ENCODE results near the gene B4GALT3.

B4GALT3 gene

GRCh38 chr1:161209790-161210409 is 32.6 kb upstream of the B4GALT3 start (continued):
- no peak for TF ChIP-seq PATZ1 (CRISPR knock-in tag; IDR thresholded peaks at IDR 0.05; ENCODE audit: borderline replicate concordance)

GRCh38 chr1:161207173-161207572 is 29.9 kb upstream of the B4GALT3 start:
- TF ChIP-seq CSDC2 (CRISPR knock-in tag; IDR thresholded peaks at IDR 0.05) (no peak), ARNTL (CRISPR knock-in tag; IDR thresholded peaks at IDR 0.05; ENCODE audit: borderline replicate concordance, low read depth) (no peak), BACH2 (CRISPR knock-in tag; IDR thresholded peaks at IDR 0.05; ENCODE audit: borderline replicate concordance) (no peak), ZFP3 (CRISPR knock-in tag; IDR thresholded peaks at IDR 0.05) (no peak), CREB5 (CRISPR knock-in tag; IDR thresholded peaks at IDR 0.05; ENCODE audit: low read depth) (no peak), TSHZ2 (CRISPR knock-in tag; IDR thresholded peaks at IDR 0.05) (no peak), ZNF70 (CRISPR knock-in tag; IDR thresholded peaks at IDR 0.05) (no peak), CSRNP3 (CRISPR knock-in tag; IDR thresholded peaks at IDR 0.05) (no peak), PPARA (CRISPR knock-in tag; IDR thresholded peaks at IDR 0.05; ENCODE audit: borderline replicate concordance) (no peak)
- ATAC-seq: no peak

GRCh38 chr1:161206411-161207140 is 29.3 kb upstream of the B4GALT3 start:
- TF ChIP-seq CSRNP3 (CRISPR knock-in tag; IDR thresholded peaks at IDR 0.05) (no peak), ARNTL (CRISPR knock-in tag; IDR thresholded peaks at IDR 0.05; ENCODE audit: borderline replicate concordance, low read depth) (no peak), ISL1 (CRISPR knock-in tag; IDR thresholded peaks at IDR 0.05) (no peak), ZC3H10 (CRISPR knock-in tag; IDR thresholded peaks at IDR 0.05) (no peak), TSHZ2 (CRISPR knock-in tag; IDR thresholded peaks at IDR 0.05) (no peak), ZFP3 (CRISPR knock-in tag; IDR thresholded peaks at IDR 0.05) (no peak), SNAI2 (CRISPR knock-in tag; IDR thresholded peaks at IDR 0.05) (no peak), TOX (CRISPR knock-in tag; IDR thresholded peaks at IDR 0.05; ENCODE audit: borderline replicate concordance) (no peak), GLIS3 (CRISPR knock-in tag; IDR thresholded peaks at IDR 0.05) (no peak), PATZ1 (CRISPR knock-in tag; IDR thresholded peaks at IDR 0.05; ENCODE audit: borderline replicate concordance) (no peak), ZNF565 (CRISPR knock-in tag; conservative IDR thresholded peaks at IDR 0.05; ENCODE audit: low read depth) (no peak), ZNF8 (CRISPR knock-in tag; IDR thresholded peaks at IDR 0.05) (no peak), PPARA (CRISPR knock-in tag; IDR thresholded peaks at IDR 0.05; ENCODE audit: borderline replicate concordance) (no peak), TCF4 (CRISPR knock-in tag; IDR thresholded peaks at IDR 0.05; ENCODE audit: borderline replicate concordance) (no peak)
- ATAC-seq: no peak

Measured in SK-N-SH treated with all-trans-retinoic acid at 6 μM for 48 hours (cell line).